ENCODE measurements around the gene FRAT1. TPM values are rescaled to one million over a fixed set of nuclear protein-coding genes. Genes with fewer than 3 reads are reported as not detected.
A peak's percentile ranks its signal among the peaks of the same experiment; 100 is the strongest.
"Not testable (repeated sequence)": the region's sequence is repeated elsewhere in the genome, so short reads cannot be mapped to it uniquely, and the experiment has no call there.

Gene FRAT1, protein sequence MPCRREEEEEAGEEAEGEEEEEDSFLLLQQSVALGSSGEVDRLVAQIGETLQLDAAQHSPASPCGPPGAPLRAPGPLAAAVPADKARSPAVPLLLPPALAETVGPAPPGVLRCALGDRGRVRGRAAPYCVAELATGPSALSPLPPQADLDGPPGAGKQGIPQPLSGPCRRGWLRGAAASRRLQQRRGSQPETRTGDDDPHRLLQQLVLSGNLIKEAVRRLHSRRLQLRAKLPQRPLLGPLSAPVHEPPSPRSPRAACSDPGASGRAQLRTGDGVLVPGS
- 10.0 TPM for total RNA-seq

DNA sequence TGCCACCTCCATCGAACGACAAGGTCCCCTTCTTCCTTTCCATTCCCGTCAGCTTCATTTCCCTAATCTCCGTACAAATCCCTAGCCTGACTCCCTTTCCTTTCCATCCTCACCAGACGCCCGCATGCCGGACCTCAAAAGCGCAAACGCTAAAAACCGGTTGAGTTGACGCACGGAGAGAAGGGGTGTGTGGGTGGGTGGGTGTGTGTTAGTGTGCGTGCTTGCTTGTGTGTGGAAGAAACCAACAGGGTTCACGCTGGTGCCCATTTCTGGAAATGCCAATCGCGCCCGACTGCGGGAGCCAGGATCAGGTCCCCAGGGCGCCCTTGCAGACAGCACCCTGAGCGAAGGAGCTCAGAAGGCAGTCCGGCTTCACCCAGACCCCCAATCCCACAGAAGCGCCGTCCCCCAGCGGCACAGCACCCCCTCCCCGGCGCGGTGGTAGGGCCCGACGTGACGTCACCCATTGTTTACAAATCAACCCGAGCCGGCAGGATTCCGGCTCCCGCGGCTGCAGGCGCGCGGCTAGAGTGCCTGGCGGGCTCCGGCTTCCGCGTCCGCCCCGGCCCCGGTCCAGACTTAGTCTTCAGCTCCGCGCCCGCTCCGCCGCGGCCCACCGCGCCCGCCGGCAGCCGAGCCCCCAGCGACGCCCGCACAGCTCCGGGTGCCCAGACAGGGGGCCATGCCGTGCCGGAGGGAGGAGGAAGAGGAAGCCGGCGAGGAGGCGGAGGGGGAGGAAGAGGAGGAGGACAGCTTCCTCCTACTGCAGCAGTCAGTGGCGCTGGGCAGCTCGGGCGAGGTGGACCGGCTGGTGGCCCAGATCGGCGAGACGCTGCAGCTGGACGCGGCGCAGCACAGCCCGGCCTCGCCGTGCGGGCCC, at the start of gene FRAT1:
TSS of gene FRAT1 (plus strand) at position 500 of the 880 bp plus-strand sequence. CDS start at position 683, 183 bp downstream.
- peak; percentile 92 for DNase-seq (ENCODE audit: low spot score)
- peak; percentile 77 for ATAC-seq

DNA sequence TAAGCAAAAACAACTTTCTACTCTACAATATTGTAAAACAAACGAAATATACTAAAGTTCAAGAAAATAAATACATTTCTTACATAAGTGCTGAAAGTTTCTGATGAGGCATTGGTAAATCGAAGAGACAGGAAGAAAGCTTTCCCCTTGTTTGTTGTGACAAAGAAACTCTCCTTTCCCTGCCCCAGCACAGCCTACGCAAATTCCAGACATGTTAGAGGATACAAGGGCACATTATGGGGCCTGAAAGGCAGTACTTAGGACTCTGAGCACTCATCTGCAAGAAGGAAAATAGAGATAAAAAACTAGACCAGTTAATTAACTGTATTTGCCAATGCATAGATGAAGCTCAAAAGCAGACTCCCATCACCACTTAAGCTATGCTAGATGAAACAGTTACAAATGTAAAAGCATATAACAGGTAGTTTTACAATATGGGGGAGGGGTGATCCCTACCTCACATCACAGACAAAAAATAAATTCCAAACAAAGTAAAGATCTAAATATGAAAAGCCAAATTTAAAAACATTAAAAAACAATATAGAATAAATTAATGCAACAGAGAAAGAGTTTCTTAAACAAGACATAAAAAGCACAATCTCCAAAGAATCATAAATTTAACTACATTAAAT, 48.4 kb upstream of the FRAT1 start:
- DNase-seq (ENCODE audit: low spot score) = no peak
- ATAC-seq = no peak

DNA sequence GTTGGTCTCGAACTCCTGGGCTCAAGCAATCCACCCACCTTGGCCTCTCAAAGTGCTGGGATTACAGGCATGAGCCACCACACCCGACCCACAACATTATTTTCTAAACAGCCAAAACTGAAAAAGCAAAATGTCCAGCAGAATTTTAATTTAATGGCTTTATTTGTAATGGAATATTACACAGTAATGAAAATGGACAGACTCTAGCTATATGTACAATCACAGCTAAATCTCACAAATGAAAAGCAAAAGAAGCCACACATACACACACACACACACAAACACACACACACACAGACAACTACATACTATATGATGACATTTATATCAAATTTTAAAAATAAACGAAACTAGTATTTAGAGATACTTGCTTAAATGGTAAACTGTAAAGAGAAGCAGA, 45.4 kb upstream of the FRAT1 start:
- DNase-seq (ENCODE audit: low spot score) (no peak), ATAC-seq (no peak)

DNA sequence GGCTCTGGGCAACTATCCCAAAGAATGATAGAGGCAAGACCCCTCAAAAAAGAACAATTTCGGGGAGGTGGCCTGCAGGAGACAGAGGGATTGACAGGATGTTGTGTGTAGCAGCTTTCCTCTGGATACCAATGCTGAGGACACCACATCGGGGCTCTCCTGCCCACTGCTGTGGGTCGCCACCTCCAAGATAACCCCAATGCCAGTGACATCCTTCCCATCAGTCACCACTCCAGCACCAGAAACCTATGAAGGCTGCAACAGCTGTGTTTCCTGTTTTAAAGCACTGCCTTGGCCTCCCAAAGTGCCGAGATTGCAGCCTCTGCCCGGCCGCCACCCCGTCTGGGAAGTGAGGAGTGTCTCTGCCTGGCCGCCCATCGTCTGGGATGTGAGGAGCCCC, 44.2 kb upstream of the FRAT1 start:
- ATAC-seq (no peak), DNase-seq (ENCODE audit: low spot score) (no peak)

DNA sequence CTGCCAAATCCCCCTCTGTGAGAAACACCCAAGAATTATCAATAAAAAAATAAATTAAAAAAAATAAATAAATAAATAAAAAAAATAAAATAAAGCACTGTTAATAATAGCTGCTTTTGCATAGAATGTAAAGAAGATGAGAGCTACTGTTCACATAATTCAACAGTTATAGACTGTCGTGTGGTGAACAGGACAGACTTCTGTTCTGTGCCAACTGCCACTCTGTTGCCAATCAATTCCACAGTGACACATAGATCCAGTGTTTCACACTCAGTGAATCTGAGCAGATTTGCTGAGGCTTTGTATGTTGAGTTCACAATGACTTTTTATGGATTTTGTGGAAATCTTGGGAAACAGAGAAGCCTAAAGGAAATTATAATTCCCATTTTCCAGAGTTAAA, 41.5 kb upstream of the FRAT1 start:
- no peak for ATAC-seq

DNA sequence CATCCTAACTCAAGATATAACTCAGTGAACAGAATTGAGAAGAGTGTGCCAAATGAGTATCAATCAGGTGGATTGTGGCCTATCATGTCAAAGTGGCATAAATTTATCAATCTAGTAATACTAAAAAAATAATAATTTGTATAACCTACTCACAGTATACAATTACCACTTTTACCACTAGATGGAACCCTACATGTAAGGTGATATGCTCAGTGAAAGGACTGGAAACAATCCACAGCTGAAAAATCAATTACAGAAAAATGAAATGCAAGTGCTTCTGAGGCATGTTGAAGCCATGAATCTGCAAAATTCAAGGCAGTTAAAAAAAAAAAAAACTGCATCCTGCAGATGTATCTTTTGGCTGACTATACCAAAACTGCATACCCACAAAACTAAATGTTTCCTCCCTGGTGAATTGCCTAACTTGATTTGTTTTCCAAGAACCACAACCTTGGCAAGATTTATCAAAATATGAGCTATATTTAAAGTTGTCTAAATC, 40.5 kb upstream of the FRAT1 start:
- DNase-seq (ENCODE audit: low spot score) (no peak), ATAC-seq (peak; percentile 97)

More for the DNA sequence above, 41.5 kb upstream of the FRAT1 start:
- DNase-seq (ENCODE audit: low spot score) = no peak

DNA sequence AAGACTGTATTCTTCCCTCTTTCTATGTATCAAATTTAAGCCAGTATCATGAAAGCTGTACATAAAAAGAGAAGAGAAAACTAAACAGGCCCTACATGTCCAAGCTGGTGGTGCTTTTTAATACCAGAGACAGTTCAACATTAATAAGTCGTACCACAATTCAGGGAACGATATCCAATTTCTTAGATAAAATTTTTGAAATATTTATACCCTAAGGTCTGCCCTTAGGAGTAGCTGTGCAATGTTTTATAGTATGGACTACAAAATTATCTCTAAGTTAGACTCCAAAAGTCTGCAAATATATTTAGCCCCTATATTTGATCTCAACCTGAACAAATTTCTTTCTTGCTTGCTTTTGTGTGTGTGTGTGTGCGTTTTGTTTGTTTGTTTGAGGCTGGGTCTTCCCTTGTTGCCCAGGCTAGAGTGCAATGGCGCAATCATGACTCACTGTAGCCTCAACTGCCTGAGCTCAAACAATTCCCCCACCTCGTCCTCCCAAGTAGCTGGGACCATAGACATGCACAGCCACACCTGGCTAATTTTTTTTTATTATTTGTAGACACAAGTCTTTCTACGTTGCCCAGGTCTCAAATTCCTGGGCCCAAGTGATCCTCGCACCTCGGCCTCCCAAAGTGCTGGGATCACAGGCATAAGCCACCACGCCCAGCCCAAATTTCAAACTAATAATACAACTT, 39.8 kb upstream of the FRAT1 start:
- ATAC-seq = peak; percentile 38
- no peak for DNase-seq (ENCODE audit: low spot score)

DNA sequence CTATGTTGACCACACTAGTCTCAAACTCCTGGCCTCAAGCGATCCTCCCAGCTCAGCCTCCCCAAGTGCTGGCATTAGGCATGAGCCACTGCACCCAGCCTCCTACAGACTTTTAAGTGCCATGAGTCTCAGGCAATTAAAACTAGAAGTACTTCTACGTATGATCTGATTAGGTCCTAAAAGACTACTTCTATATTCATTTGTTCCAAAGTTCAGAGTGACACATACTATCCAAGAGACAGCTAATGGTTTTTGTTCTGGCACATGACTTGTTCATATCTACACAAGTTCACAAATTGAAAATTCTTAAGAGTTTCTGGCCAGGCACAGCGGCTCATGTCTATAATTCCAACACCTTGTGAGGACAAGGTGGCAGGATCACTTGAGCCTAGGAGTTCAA, 38.3 kb upstream of the FRAT1 start:
- no peak for DNase-seq (ENCODE audit: low spot score)
- no peak for ATAC-seq

DNA sequence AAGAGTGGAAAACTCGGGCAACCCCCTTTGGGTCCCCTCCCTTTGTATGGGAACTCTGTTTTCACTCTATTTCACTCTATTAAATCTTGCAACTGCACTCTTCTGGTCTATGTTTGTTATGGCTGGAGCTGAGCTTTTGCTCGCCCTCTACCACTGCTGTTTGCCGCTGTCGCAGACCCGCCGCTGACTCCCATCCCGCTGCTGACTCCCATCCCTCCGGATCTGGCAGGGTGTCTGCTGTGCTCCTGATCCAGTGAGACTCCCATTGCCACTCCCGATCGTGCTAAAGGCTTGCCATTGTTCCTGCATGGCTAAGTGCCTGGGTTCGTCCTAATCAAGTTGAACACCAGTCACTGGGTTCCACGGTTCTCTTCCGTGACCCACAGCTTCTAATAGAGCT, 29.0 kb upstream of the FRAT1 start:
- DNase-seq (ENCODE audit: low spot score) = peak; percentile 40
- ATAC-seq = not testable (repeated sequence)

DNA sequence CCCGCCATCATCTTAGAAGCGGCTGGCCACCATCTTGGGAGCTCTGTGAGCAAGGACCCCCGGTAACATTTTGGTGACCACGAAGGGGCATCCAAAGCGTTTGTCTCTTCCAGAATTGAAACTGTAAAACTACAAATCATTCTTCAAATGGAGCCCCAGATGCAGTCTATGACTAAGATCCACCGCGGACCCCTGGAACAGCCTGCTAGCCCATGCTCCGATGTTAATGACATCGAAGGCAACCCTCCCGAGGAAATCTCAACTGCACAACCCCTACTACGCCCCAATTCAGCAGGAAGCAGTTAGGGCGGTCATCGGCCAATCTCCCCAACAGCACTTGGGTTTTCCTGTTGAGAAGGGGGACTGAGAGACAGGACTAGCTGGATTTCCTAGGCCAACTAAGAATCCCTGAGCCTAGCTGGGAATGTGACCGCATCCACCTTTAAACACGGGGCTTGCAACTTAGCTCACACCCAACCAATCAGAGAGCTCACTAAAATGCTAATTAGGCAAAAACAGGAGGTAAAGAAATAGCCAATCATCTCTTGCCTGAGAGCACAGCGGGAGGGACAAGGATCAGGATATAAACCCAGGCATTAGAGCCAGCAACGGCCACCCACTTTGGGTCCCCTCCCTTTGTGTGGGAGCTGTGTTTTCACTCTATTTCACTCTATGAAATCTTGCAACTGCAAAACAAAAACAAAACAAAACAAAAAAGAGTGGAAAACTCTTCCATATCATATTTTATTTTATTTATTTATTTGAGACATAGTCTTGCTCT, 28.3 kb upstream of the FRAT1 start:
- DNase-seq (ENCODE audit: low spot score) = peak; percentile 40

DNA sequence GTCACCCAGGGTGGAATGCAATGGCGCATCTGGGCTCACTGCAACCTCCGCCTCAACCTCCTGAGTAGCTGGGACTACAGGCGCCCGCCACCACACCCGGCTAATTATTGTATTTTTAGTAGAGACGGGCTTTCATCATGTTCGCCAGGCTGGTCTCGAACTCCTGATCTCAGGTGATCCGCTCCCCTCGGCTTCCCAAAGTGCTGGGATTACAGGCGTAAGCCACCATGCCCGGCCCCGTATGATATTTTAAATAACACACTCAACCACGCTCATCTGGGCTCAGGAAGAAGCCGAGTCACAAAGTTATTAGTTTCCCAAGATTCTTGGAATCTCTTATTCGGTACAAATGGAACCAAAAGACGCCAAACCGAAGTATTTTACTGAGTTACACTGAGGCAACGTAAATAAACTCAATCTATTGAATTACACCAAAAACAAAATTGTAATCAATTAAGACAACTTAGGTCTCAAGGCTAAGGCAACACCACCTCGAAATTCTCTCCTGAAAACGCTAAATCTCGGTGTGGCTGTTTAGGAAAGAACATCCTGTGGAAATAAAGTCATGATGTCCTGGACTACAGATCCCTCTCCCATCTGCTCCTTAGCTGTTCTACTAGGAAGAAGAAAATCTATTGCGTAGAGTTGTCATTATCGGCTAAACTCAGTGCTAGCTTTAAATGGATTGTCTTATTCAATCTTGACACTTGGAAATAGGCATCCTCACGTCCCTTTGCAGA, 27.5 kb upstream of the FRAT1 start:
- ATAC-seq (peak; percentile 5), DNase-seq (ENCODE audit: low spot score) (peak; percentile 41)

More for the DNA sequence above, 28.3 kb upstream of the FRAT1 start:
- ATAC-seq = not testable (repeated sequence)

DNA sequence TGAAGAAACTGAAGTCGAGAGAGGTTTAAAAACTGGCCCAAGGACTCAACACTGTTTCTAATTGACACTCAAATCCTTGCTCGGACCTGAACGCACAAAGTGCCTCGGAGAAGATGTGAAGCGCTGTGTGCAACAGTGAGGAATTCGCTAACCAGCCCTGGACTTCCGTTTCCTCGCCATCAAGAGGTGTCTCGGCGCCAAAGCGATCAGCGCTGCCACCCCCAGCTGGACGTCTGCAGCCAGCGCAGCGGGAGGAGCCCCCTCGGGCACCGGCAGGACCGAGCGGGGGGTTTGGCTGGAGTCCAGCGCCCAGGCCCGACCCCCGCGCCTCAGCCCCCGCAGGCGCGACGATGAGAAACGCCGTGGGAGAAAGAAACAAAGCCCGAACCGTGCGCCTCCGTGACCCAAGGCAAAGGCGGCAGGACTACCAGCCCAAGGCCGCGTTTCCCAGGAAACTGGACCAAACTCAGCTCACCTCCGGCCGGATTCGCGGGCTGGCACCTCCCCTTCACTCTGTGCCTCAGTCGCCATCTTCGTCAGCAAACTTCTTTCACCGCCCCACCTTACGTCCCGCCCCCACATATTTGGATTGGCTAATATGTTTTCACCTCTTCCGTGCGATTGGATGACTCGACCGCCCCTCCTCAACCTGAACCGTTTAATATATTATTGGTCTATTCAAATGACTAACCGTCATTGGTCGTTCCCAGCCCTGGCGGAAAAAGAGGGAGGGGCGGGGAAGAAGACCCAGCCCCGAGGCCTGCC, 26.8 kb upstream of the FRAT1 start, which contains the start of gene ARHGAP19:
TSS of gene ARHGAP19 (minus strand) at position 541 of the 765 bp plus-strand sequence. CDS start at position 531, 10 bp downstream.
- ATAC-seq = peak; percentile 96
- DNase-seq (ENCODE audit: low spot score) = peak; percentile 96

DNA sequence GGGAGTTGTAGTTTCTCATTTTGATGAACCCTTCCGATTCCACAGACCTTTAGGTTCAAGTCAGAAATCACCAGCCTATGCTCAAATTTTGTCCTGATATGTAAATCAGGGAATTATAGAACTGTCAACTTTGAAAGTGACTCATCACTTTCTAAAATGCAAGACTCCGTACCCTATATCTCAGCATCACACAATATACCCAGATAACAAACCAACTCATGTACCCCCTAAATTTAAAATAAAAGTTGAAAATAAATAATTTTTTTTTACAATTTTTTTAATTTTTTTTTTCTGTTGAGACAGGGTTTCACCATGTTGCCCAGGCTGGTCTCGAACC, 26.2 kb upstream of the FRAT1 start:
- ATAC-seq (no peak), DNase-seq (ENCODE audit: low spot score) (no peak)

DNA sequence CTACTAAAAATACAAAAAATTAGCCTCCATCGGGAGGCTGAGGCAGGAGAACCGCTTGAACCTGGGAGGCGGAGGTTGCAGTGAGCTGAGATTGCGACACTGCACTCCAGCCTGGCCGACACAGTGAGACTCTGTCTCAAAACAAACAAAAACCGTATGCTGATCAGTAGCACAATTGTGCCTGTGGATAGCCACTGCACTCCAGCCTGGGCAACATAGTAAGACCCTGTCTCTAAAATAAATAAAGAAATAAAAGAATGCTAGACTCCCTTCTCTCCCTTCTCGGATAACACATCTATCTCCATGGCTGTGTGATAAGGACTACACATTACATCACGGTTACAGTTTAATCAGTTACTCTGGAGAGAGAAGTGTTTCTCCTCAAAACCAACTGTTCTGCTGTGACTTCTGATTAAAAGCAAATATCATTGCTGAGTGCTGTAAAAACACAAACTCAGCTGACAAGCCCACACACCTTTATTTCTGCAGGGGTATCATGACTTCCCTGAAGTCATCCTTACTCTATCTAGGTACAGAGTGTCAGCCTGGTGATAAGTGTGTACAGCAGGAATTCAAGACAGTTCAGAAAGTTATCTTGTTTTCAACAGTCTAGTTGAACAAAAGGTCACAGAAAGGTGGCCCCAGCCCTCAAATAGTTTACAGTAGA, 21.4 kb upstream of the FRAT1 start:
- peak; percentile 49 for ATAC-seq

DNA sequence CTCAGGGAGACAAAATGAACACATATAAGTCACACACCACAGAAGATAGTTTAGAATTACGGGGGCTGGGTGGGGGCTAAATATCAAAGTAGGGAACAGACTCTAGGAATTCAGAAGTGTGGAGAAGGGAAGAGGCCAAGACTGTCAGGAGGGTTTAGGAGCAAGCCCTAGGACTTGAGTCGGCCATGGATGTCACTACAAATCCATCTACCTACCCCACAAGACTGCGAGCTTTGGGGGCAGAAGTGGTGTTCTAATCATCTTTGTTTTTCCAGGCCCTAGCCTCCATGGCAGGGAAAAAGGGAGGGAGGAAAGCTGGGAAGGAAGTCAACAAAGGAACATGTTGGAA, 20.9 kb upstream of the FRAT1 start:
- no peak for DNase-seq (ENCODE audit: low spot score)
- ATAC-seq = no peak

More for the DNA sequence above, 21.4 kb upstream of the FRAT1 start:
- DNase-seq (ENCODE audit: low spot score) = no peak

DNA sequence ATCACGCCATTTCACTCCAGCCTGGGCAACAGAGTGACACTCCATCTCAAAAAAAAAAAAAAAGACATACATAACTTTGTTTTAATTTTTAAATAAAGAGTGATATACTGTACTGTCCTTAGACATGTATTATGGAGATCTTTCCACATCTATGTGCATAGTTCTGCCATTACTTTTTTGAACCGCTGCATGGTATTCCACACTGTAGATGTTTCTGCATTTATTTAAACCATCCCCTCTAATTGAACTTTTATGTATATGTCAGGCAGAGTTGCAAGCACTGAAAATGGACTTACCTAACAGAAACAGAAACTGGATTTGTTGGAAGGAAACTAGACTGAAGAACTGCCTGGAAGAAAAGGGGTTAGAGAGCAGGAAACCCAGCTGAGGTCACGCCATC, 18.1 kb upstream of the FRAT1 start:
- no peak for DNase-seq (ENCODE audit: low spot score)
- ATAC-seq = no peak

DNA sequence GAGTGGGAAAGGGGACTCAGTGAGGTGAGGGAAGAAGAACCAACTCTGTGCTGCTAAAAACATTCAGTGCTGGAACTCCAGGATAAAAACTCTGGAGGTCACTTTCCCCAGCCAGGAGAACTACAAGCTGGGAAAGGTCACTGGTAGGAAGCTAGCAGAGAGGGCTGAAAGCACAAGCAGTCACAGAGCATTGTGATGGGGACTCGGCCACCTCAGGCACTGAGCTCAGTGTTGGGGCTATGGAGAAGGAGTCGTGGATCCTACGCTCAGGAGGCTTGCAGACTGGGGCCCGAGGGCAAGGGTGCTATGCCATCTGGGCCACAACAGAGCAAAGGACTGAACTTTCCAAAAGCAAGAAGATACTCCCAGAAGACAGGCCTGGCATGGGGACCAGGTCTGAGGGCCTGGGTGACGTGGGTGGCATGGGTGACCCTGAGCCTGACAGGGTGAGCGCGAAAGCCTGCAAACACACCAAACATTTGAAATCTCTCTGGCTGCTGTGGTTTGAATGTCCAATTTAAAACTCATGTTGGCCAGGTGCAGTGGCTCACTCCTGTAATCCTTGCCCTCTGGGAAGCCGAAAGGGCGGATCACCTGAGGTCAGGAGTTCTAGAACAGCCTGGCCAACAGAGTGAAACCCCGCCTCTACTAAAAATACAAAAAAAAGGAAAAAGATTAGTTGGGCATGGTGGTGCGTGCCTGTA, 16.8 kb upstream of the FRAT1 start:
- peak; percentile 78 for DNase-seq (ENCODE audit: low spot score)
- ATAC-seq = peak; percentile 83
